ENCODE results near the gene KIF26B.

GRCh38 chr1:245404952-245405351 lies 250.2 kb downstream of the KIF26B start:
- no peak for TF ChIP-seq CTCF (IDR thresholded peaks at IDR 0.05)
- no peak for TF ChIP-seq POLR2A (IDR thresholded peaks at IDR 0.05)
